Natural killer cell (primary cell): ENCODE results near the gene FAM210B. TPM values are rescaled to one million over a fixed set of nuclear protein-coding genes. Genes with fewer than 3 reads are reported as not detected.

Experiments
- ATAC-seq, 3 donors: fragments of 150-1000 bp in 2 of 3; fragments of 200-7000 bp in 1 of 3; cut with Tn5 transposase; 1 replicate in 1 of 3; 2 replicates in 2 of 3; pipeline ENCODE4 v1.10.0; 2021; ENCODE audit warnings: mild to moderate bottlenecking in 2 of 3, moderate library complexity in 2 of 3
- DNase-seq, 2 donors: peaks; one replicate each; pipeline versions ENCODE4 v3.0.0 to v3.0.0-alpha.2; 2013 to 2021; ENCODE audit warnings: mixed read lengths in 1 of 2
- H3K27ac ChIP-seq: one replicate; pipeline ENCODE4 v1.5.1; 2013; ENCODE audit warnings: mild to moderate bottlenecking, low read length
- H3K27me3 ChIP-seq: one replicate; pipeline ENCODE4 v1.6.1; 2013; ENCODE audit warnings: low read length; ENCODE audit not compliant: control insufficient read depth, insufficient read depth
- H3K36me3 ChIP-seq: one replicate; pipeline ENCODE4 v1.6.1; 2013; ENCODE audit warnings: low read length; ENCODE audit not compliant: control insufficient read depth, insufficient read depth
- H3K4me1 ChIP-seq: one replicate; pipeline ENCODE4 v1.6.1; 2013; ENCODE audit warnings: low read length; ENCODE audit not compliant: control insufficient read depth, insufficient read depth
- H3K4me3 ChIP-seq: one replicate; pipeline ENCODE4 v1.5.1; 2013; ENCODE audit warnings: low read length
- H3K9me3 ChIP-seq: one replicate; pipeline ENCODE4 v1.6.1; 2013; ENCODE audit warnings: low read length; ENCODE audit not compliant: control insufficient read depth, insufficient read depth
- H3K27ac Mint-ChIP-seq, 2 donors: one replicate each; pipeline ENCODE4 v1.8.0; 2022; ENCODE audit warnings: mild to moderate bottlenecking in 2 of 2, mixed read lengths in 2 of 2, moderate library complexity in 1 of 2
- H3K27me3 Mint-ChIP-seq, 2 donors: one replicate each; pipeline ENCODE4 v1.8.0; 2022; ENCODE audit warnings: low read depth in 2 of 2, mixed read lengths in 2 of 2
- H3K36me3 Mint-ChIP-seq: one replicate; pipeline ENCODE4 v1.8.0; 2022; ENCODE audit warnings: mixed read lengths
- H3K4me1 Mint-ChIP-seq, 2 donors: one replicate each; pipeline ENCODE4 v1.8.0; 2022; ENCODE audit warnings: mixed read lengths in 2 of 2
- H3K4me3 Mint-ChIP-seq: one replicate; pipeline ENCODE4 v1.8.0; 2022; ENCODE audit warnings: mild to moderate bottlenecking, moderate library complexity, mixed read lengths
- H3K9me3 Mint-ChIP-seq, 2 donors: one replicate each; pipeline ENCODE4 v1.8.0; 2022; ENCODE audit warnings: mixed read lengths in 2 of 2
- WGBS: methylation state at CpG from one replicate; pipeline ENCODE4 v1.1.7; 2013; ENCODE audit warnings: missing lambda C conversion rate; ENCODE audit not compliant: insufficient coverage; 5-methylcytosine and 5-hydroxymethylcytosine counted together
- intact Hi-C: fragments of 100-400 bp; cut with micrococcal nuclease; formaldehyde crosslinking; loops from one replicate; pipeline ENCODE4 v1.14.2; 2022
- total RNA-seq, 4 donors: library from RNA; stranded (reverse); fragments of 120-200 nt in 1 of 4; gene quantifications; one replicate each; pipeline versions ENCODE4 v1.2.3 to v1.2.4, GENCODE V29; 2013 to 2022
- TF ChIP-seq, protein P1 (sequence below): fragments of 200-600 bp; IDR thresholded peaks from one replicate; pipeline ENCODE4 v1.8.0; 2022; ENCODE audit warnings: antibody characterized with exemption

Gene FAM210B
- total RNA-seq, 3 donors from 2014 or later (not counting 1 experiment from before 2014, with no cell fraction given), result 6.4 to 11.5 (median 8.8) TPM

DNA sequence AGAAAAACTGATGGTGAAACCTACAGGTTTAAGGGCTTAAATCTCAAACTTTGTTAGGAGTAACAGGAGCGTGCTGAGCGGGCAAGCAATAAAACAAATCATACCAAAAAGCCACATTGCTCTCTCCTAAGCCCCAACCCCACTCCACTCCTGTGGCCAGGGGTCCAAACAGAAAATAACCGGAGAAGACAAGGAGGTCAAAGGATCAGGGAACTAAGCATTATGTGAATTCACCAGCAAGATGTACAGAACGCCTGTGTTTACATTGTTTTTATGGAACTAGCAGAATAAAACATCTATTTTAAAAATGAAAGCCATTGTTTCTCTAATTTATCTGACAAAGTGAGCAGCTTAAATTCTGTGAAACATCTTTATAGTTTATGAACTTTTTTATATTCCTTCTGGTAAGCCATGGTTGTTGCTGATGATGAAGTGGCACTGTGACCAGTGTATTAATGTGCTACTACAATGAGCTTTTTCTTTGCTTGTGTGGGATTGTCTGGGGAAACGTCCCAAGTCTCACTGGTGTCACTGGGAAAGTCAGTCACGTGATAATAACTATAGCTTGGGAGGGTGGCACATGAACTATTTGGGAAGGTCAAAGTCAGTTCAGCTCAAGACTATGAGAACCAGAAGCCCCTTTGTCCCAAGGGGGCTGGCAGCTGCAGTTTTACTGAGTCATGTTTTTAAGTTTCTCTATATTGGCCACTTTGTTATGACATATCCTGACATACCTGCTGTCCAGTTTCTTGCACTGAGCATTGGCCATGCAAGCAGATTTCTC is 9.8 kb downstream of the FAM210B start:
- H3K36me3 ChIP-seq, result peaks cover 6% of the 10 kb centered on the region
- no peaks in the 10 kb centered on the region for H3K36me3 Mint-ChIP-seq
- H3K4me3 ChIP-seq, result no peak overlapping the region

DNA sequence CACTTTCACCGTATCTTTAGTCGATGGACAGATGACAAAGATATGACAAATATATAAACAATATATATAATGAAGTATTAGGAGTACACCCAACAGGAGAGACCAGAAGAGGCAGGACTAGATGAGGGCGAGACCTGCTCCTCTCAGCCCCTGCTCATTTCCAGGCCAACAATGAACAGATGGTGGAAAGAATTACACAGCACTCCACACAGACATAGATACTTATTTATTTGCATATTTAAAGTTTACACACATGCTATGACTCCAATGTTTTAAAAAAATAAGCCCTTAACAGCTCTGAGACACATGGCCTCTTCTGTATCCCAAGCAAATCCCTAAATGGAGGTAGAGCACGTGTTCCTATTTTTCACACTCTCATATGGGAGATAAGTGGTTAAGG is 10.4 kb downstream of the FAM210B start:
- intact Hi-C loops, result no loop called here
- Histone ChIP-seq H3K36me3 (peaks cover 6% of the 10 kb centered on the region), H3K9me3 (no peaks in the 10 kb centered on the region), H3K27me3 (no peaks in the 10 kb centered on the region), H3K4me3 (no peak overlapping the region), H3K27ac (no peak overlapping the region), H3K4me1 (no peaks in the 10 kb centered on the region)
- ATAC-seq (no peak), DNase-seq (no peak)
- H3K4me1 Mint-ChIP-seq, result peaks cover 5 to 13% of the 10 kb centered on the region in 2 donors
- H3K9me3 Mint-ChIP-seq, result no peaks in the 10 kb centered on the region
- no peak overlapping the region for H3K4me3 Mint-ChIP-seq
- no peak overlapping the region for H3K27ac Mint-ChIP-seq
- no peaks in the 10 kb centered on the region for H3K27me3 Mint-ChIP-seq
- H3K36me3 Mint-ChIP-seq, result no peaks in the 10 kb centered on the region
- TF ChIP-seq, protein P1, sequence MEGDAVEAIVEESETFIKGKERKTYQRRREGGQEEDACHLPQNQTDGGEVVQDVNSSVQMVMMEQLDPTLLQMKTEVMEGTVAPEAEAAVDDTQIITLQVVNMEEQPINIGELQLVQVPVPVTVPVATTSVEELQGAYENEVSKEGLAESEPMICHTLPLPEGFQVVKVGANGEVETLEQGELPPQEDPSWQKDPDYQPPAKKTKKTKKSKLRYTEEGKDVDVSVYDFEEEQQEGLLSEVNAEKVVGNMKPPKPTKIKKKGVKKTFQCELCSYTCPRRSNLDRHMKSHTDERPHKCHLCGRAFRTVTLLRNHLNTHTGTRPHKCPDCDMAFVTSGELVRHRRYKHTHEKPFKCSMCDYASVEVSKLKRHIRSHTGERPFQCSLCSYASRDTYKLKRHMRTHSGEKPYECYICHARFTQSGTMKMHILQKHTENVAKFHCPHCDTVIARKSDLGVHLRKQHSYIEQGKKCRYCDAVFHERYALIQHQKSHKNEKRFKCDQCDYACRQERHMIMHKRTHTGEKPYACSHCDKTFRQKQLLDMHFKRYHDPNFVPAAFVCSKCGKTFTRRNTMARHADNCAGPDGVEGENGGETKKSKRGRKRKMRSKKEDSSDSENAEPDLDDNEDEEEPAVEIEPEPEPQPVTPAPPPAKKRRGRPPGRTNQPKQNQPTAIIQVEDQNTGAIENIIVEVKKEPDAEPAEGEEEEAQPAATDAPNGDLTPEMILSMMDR, result no peak
- 100% methylated on average over 2 of the region's 4 CpGs for WGBS

More for the DNA sequence above, 9.8 kb downstream of the FAM210B start:
- no peak for DNase-seq
- no peaks in the 10 kb centered on the region for H3K27me3 ChIP-seq
- no peak overlapping the region for H3K27ac ChIP-seq
- WGBS, result 96% methylated on average over 6 of the region's 6 CpGs
- Mint-ChIP-seq H3K4me1 (peaks cover 5 to 8% of the 10 kb centered on the region in 2 donors), H3K27ac (no peak overlapping the region), H3K4me3 (no peak overlapping the region), H3K9me3 (no peaks in the 10 kb centered on the region), H3K27me3 (no peaks in the 10 kb centered on the region)
- H3K4me1 ChIP-seq, result no peaks in the 10 kb centered on the region
- TF ChIP-seq, protein P1, result no peak
- intact Hi-C loops, result no loop called here
- H3K9me3 ChIP-seq, result no peaks in the 10 kb centered on the region
- no peak for ATAC-seq

DNA sequence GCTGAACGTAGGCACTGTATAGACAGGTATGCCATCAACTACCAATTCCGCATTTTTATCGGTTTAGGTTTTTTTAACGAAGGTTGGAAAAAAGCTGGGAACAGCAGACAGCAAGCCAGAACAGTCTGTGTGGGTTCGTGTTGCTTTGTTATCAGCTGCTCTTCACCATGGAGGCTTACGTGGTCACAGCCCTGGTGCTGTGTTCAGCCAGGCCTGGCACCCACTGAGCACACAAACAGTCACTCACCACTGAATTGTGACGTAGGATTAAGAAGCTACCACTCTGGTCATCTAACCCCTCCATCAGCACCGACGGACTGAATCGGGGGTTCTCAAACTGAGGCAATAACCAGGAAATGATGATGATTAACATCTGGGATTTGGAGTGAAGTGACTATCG is 13.2 kb downstream of the FAM210B start:
- TF ChIP-seq, protein P1, result no peak
- H3K27ac ChIP-seq, result no peak overlapping the region
- no peak for ATAC-seq
- peaks cover 4% of the 10 kb centered on the region for H3K36me3 ChIP-seq
- H3K27me3 Mint-ChIP-seq, result no peaks in the 10 kb centered on the region
- no peaks in the 10 kb centered on the region for H3K27me3 ChIP-seq
- H3K36me3 Mint-ChIP-seq, result no peaks in the 10 kb centered on the region
- H3K9me3 ChIP-seq, result no peaks in the 10 kb centered on the region
- H3K4me1 ChIP-seq, result no peaks in the 10 kb centered on the region
- H3K9me3 Mint-ChIP-seq, result no peaks in the 10 kb centered on the region
- no peak overlapping the region for H3K27ac Mint-ChIP-seq
- 93% methylated on average over 7 of the region's 11 CpGs for WGBS
- H3K4me3 Mint-ChIP-seq, result no peak overlapping the region
- no peak for DNase-seq
- intact Hi-C loops, result no loop called here
- no peak overlapping the region for H3K4me3 ChIP-seq
- peaks cover 12 to 18% of the 10 kb centered on the region in 2 donors for H3K4me1 Mint-ChIP-seq

DNA sequence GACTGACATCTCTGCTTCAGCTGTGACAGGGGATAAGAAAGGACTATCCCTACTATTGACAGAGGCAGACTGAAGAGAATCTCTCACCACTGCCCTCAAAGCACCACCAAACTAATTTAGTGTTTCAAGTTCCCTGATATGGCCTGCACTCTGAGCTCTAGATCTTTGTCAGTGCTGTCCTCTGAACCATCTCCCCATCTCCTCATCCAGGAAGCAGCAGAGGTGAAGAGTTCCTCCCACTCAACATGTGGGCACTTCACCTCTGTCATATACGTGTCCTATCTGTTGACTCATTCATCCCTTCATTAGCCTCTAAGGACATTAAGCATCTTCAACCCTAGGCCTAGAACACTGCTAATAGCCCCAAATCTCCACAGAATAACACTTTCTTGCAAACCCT is 14.1 kb downstream of the FAM210B start:
- DNase-seq (no peak), ATAC-seq (no peak)
- H3K4me1 Mint-ChIP-seq, result peaks cover 12 to 18% of the 10 kb centered on the region in 2 donors
- H3K9me3 ChIP-seq, result no peaks in the 10 kb centered on the region
- no peak overlapping the region for H3K4me3 ChIP-seq
- H3K27me3 Mint-ChIP-seq, result no peaks in the 10 kb centered on the region
- no peak overlapping the region for H3K27ac ChIP-seq
- no peaks in the 10 kb centered on the region for H3K27me3 ChIP-seq
- H3K27ac Mint-ChIP-seq, result peak overlapping the region in 1 of 2 donors; percentile 37
- H3K36me3 ChIP-seq, result peaks cover 4% of the 10 kb centered on the region
- 52% methylated on average over 1 of the region's 1 CpG for WGBS
- no peaks in the 10 kb centered on the region for H3K36me3 Mint-ChIP-seq
- TF ChIP-seq, protein P1, result no peak
- H3K4me3 Mint-ChIP-seq, result no peak overlapping the region
- H3K9me3 Mint-ChIP-seq, result no peaks in the 10 kb centered on the region
- H3K4me1 ChIP-seq, result no peaks in the 10 kb centered on the region
- intact Hi-C loops, result no loop called here
